GM23338 (cell line): ENCODE data around the gene HDC.

Experiments
- CTCF ChIP-seq, 2 experiments: fragments of 200-600 bp in 1 of 2; sonication (generic) in 1 of 2; conservative IDR thresholded peaks; 2 replicates each; pipeline versions ENCODE4 v1.5.1 to v1.6.1; 2016 to 2017; ENCODE audit warnings: antibody characterized with exemption in 2 of 2, low read depth in 2 of 2, mild to moderate bottlenecking in 2 of 2, moderate library complexity in 1 of 2
- EZH2 ChIP-seq: fragments of 200-600 bp; sonication (generic); IDR thresholded peaks from one replicate; pipeline ENCODE4 v1.8.0; 2017; ENCODE audit warnings: antibody characterized with exemption, mild to moderate bottlenecking, low read depth; ENCODE audit not compliant: unreplicated experiment
- EZH2phosphoT487 ChIP-seq: fragments of 200-600 bp; sonication (generic); IDR thresholded peaks from one replicate; pipeline ENCODE4 v1.8.1; 2018; ENCODE audit warnings: antibody characterized with exemption; ENCODE audit not compliant: unreplicated experiment

- TF ChIP-seq CTCF (conservative IDR thresholded peaks at IDR 0.05; ENCODE audit: low read depth in 2 of 2) (no peak), EZH2 (no peak), EZH2phosphoT487 (no peak)
Measured at GRCh38 chr15:50257332-50257731, 8.2 kb downstream of the HDC start.
